Adrenal gland (tissue), 12 donors: Measurements from ENCODE around the gene NETO2. TPM values are rescaled to one million over a fixed set of nuclear protein-coding genes. Genes with fewer than 3 reads are reported as not detected.

Experiments
- DNase-seq, 7 donors: peaks; one replicate each; pipeline ENCODE4 v3.0.0-alpha.2; 2019 to 2020
- H3K27ac ChIP-seq, 5 donors: fragments of 200-600 bp; sonication (generic) in 4 of 5; 1 replicate in 3 of 5; 2 replicates in 2 of 5; pipeline versions ENCODE4 v1.5.1 to v1.8.0; 2016 to 2020; ENCODE audit warnings: mild to moderate bottlenecking in 1 of 5
- H3K27me3 ChIP-seq: fragments of 200-600 bp; 2 replicates; pipeline ENCODE4 v1.8.0; 2021
- H3K36me3 ChIP-seq, 2 donors: fragments of 200-600 bp; replicated peaks in 1 of 2; 1 replicate in 1 of 2; 2 replicates in 1 of 2; pipeline versions ENCODE4 v1.5.1 to v1.8.0; 2018 to 2022
- H3K4me1 ChIP-seq, 2 donors: fragments of 200-600 bp; replicated peaks in 1 of 2; 1 replicate in 1 of 2; 2 replicates in 1 of 2; pipeline versions ENCODE4 v1.5.1 to v1.8.0; 2018 to 2021
- H3K4me3 ChIP-seq, 4 donors: fragments of 200-600 bp; sonication (generic) in 3 of 4; one replicate each; pipeline ENCODE4 v1.5.1; 2016 to 2018
- H3K9me3 ChIP-seq, 3 donors: fragments of 200-600 bp; sonication (generic) in 1 of 3; replicated peaks in 1 of 3; 1 replicate in 2 of 3; 2 replicates in 1 of 3; pipeline versions ENCODE4 v1.5.1 to v1.8.0; 2016 to 2021
- CTCF ChIP-seq, 6 experiments: fragments of 450-650 bp in 4 of 6; fragments of 200-600 bp in 2 of 6; sonication (generic) in 1 of 6; IDR thresholded peaks; 1 replicate in 5 of 6; 2 replicates in 1 of 6; pipeline versions ENCODE4 v1.5.1 to v1.8.0; 2016 to 2021; ENCODE audit warnings: antibody characterized with exemption in 6 of 6, mild to moderate bottlenecking in 2 of 6, moderate library complexity in 1 of 6
- POLR2A ChIP-seq, 2 donors: fragments of 450-650 bp; IDR thresholded peaks; one replicate each; pipeline ENCODE4 v1.6.1; 2017; ENCODE audit warnings: antibody characterized with exemption in 2 of 2, mild to moderate bottlenecking in 2 of 2, moderate library complexity in 1 of 2
- WGBS, 4 donors: extraction: QIAGEN DNeasy Blood & Tissue Kit in 2 of 4; methylation state at CpG; one replicate each; pipeline versions ENCODE4 v1.1.5 to v1.1.7; 2013 to 2017; 5-methylcytosine and 5-hydroxymethylcytosine counted together
- intact Hi-C, 2 donors: fragments of 100-400 bp; cut with DNase I; formaldehyde crosslinking; loops; one replicate each; pipeline versions ENCODE4 v1.14.1 to v1.15.0; 2022 to 2023
- polyA plus RNA-seq, 3 donors: library from polyadenylated mRNA; stranded (reverse); fragments of 200-250 nt in 2 of 3; fragments of 350-450 nt in 1 of 3; fragmentation: Illumina TruSeq in 1 of 3; extraction: RNeasy Lipid Tissue Mini Kit (QIAGEN cat#74804) in 1 of 3; gene quantifications; one replicate each; pipeline ENCODE4 v1.2.3, GENCODE V29; 2013 to 2014
- total RNA-seq, 9 donors: library from RNA; depleted of rRNA in 4 of 9; stranded (reverse); fragments of >200 nt in 4 of 9; fragments of 120-200 nt in 1 of 9; fragmentation: NEBNext Ultra II Directional in 1 of 9; extraction: Animal tissue kit (Norgen Biotek cat#: 25700) in 1 of 9; gene quantifications; one replicate each; pipeline versions ENCODE4 v1.1.0 to v1.2.4, GENCODE V29; 2013 to 2023
- donor health status: healthy with polysubstance abuse.
- donor health status: Bipolar disorder and iron deficiency.
- donor health status: DM: yes; HTN: yes; CAD: no.
- donor health status: DM: no; HTN: no; CAD: no.
- donor health status: DM: no; HTN: no; CAD: no.
- donor health status: DM: yes; HTN: yes; CAD: no.

Gene NETO2
- total and polyA plus RNA-seq, 12 donors = 1.9 to 46.3 (median 9.8) TPM

GRCh38 chr16:47045459-47045858, 98.3 kb downstream of the NETO2 start:
- peaks cover 0 to 8% of the 10 kb centered on the region in 2 donors for H3K4me1 ChIP-seq

GRCh38 chr16:47045023-47045422, 98.7 kb downstream of the NETO2 start:
- intact Hi-C loops = no loop called here
- peaks cover 0 to 8% of the 10 kb centered on the region in 2 donors for H3K4me1 ChIP-seq
- no peak for DNase-seq
- H3K9me3 ChIP-seq = no peaks in the 10 kb centered on the region
- H3K36me3 ChIP-seq = no peaks in the 10 kb centered on the region
- TF ChIP-seq POLR2A (IDR thresholded peaks at IDR 0.05) (no peak), CTCF (IDR thresholded peaks at IDR 0.05) (no peak)
- 51 to 57% (median 54%) methylated on average over 8 of the region's 8 CpGs for WGBS, 4 donors
- H3K27ac ChIP-seq = no peak overlapping the region
- H3K27me3 ChIP-seq = no peaks in the 10 kb centered on the region
- H3K4me3 ChIP-seq = no peak overlapping the region

More at GRCh38 chr16:47045459-47045858, 98.3 kb downstream of the NETO2 start:
- no peaks in the 10 kb centered on the region for H3K27me3 ChIP-seq
- H3K4me3 ChIP-seq = no peak overlapping the region
- H3K27ac ChIP-seq = no peak overlapping the region
- DNase-seq = no peak
- H3K36me3 ChIP-seq = no peaks in the 10 kb centered on the region
- WGBS, 4 donors = 34 to 42% (median 37%) methylated on average over 3 of the region's 3 CpGs
- no peak for TF ChIP-seq CTCF (IDR thresholded peaks at IDR 0.05)
- intact Hi-C loops = no loop called here
- H3K9me3 ChIP-seq = no peaks in the 10 kb centered on the region

GRCh38 chr16:47043970-47044684, 99.6 kb downstream of the NETO2 start:
- no peak overlapping the region for H3K27ac ChIP-seq
- H3K36me3 ChIP-seq = no peaks in the 10 kb centered on the region
- H3K9me3 ChIP-seq = no peaks in the 10 kb centered on the region
- H3K4me1 ChIP-seq = peaks cover 0 to 8% of the 10 kb centered on the region in 2 donors
- 95 to 98% (median 97%) methylated on average over 8 of the region's 8 CpGs for WGBS, 4 donors
- no peak overlapping the region for H3K4me3 ChIP-seq
- no peak for DNase-seq
- intact Hi-C loops = no loop called here
- H3K27me3 ChIP-seq = no peaks in the 10 kb centered on the region
- no peak for TF ChIP-seq POLR2A (IDR thresholded peaks at IDR 0.05)
- no peak for TF ChIP-seq CTCF (IDR thresholded peaks at IDR 0.05)

GRCh38 chr16:47043200-47043599, 100.5 kb downstream of the NETO2 start:
- 90 to 93% (median 92%) methylated on average over 2 to 8 of the region's 8 CpGs for WGBS, 4 donors
- TF ChIP-seq POLR2A (IDR thresholded peaks at IDR 0.05) (no peak), CTCF (IDR thresholded peaks at IDR 0.05) (no peak)
- intact Hi-C loops = no loop called here
- Histone ChIP-seq H3K27me3 (no peaks in the 10 kb centered on the region), H3K27ac (no peak overlapping the region), H3K36me3 (no peaks in the 10 kb centered on the region), H3K9me3 (no peaks in the 10 kb centered on the region), H3K4me1 (peaks cover 0 to 8% of the 10 kb centered on the region in 2 donors), H3K4me3 (no peak overlapping the region)
- no peak for DNase-seq
